PC-3 (cell line): ENCODE measurements around the gene APBA2. TPM values are rescaled to one million over a fixed set of nuclear protein-coding genes. Genes with fewer than 3 reads are reported as not detected.

Experiments used
- ATAC-seq: fragments of 200-7000 bp; cut with Tn5 transposase; 2 replicates; pipeline ENCODE4 v1.9.1; 2020; ENCODE audit warnings: mild to moderate bottlenecking, moderate library complexity
- BruUV-seq: library from RNA; stranded (reverse); fragments of 400-500 nt; replicated peaks from 2 replicates; lab custom pipeline; 2021; lab: Mats Ljungman, UMichigan
- CTCF ChIA-PET: fragments of 300-600 bp; sonication (Branson Sonifier 250); formaldehyde crosslinking; loops from one replicate; lab custom pipeline; 2022; ENCODE audit warnings: antibody characterized with exemption; lab: Charles Lee
- POLR2A ChIA-PET: fragments of 300-600 bp; sonication (Branson Sonifier 250); formaldehyde crosslinking; loops from one replicate; lab custom pipeline; 2022; ENCODE audit warnings: antibody characterized with exemption; ENCODE audit not compliant: unreplicated experiment; lab: Charles Lee
- DNase-seq: peaks from one replicate; pipeline ENCODE4 v3.0.0-alpha.2; 2015
- H2AFZ ChIP-seq: fragments of 300-600 bp; sonication (generic); 2 replicates; pipeline ENCODE4 v1.6.0; 2016; ENCODE audit warnings: antibody characterized with exemption, low read length
- H3F3A ChIP-seq: fragments of 300-600 bp; sonication (generic); one replicate; pipeline ENCODE4 v1.6.0; 2017; ENCODE audit warnings: antibody characterized with exemption, low read length, control low read depth, mild to moderate bottlenecking; ENCODE audit not compliant: unreplicated experiment
- H3K27ac ChIP-seq: fragments of 300-600 bp; sonication (generic); 2 replicates; pipeline ENCODE4 v1.5.1; 2016; ENCODE audit warnings: mild to moderate bottlenecking, low read length
- H3K27me3 ChIP-seq: fragments of 300-600 bp; sonication (generic); 2 replicates; pipeline ENCODE4 v1.6.1; 2016; ENCODE audit warnings: low read length, mixed read lengths
- H3K36me3 ChIP-seq: fragments of 300-600 bp; sonication (generic); 2 replicates; pipeline ENCODE4 v1.6.1; 2016; ENCODE audit warnings: low read depth, mixed run types, low read length, mixed read lengths
- H3K4me1 ChIP-seq: fragments of 300-600 bp; sonication (generic); 2 replicates; pipeline ENCODE4 v1.5.1; 2016; ENCODE audit warnings: low read length; ENCODE audit not compliant: insufficient read depth
- H3K4me2 ChIP-seq: fragments of 300-600 bp; sonication (generic); 2 replicates; pipeline ENCODE4 v1.6.0; 2016; ENCODE audit warnings: low read length
- H3K4me3 ChIP-seq: fragments of 300-600 bp; sonication (generic); 2 replicates; pipeline ENCODE4 v1.5.1; 2016; ENCODE audit warnings: mild to moderate bottlenecking, low read length, mixed read lengths
- H3K79me2 ChIP-seq: fragments of 300-600 bp; sonication (generic); 2 replicates; pipeline ENCODE4 v1.6.1; 2017; ENCODE audit warnings: low read length, mixed read lengths
- H3K9ac ChIP-seq: fragments of 300-600 bp; sonication (generic); 2 replicates; pipeline ENCODE4 v1.6.0; 2016; ENCODE audit warnings: mild to moderate bottlenecking, low read length
- H3K9me2 ChIP-seq: fragments of 300-600 bp; sonication (generic); replicated peaks from 2 replicates; pipeline ENCODE4 v1.6.1; 2016; ENCODE audit warnings: mixed run types, low read length, mixed read lengths
- H3K9me3 ChIP-seq: fragments of 300-600 bp; sonication (generic); 2 replicates; pipeline ENCODE4 v1.6.1; 2016; ENCODE audit warnings: low read length, mixed read lengths
- H4K20me1 ChIP-seq: fragments of 300-600 bp; sonication (generic); 2 replicates; pipeline ENCODE4 v1.6.1; 2016; ENCODE audit warnings: low read length, mixed read lengths
- EZH2 ChIP-seq: fragments of 300-600 bp; sonication (generic); IDR thresholded peaks from one replicate; pipeline ENCODE4 v1.6.1; 2017; ENCODE audit warnings: antibody characterized with exemption, mild to moderate bottlenecking, low read length; ENCODE audit not compliant: unreplicated experiment
- EZH2phosphoT487 ChIP-seq: fragments of 300-600 bp; sonication (generic); IDR thresholded peaks from 2 replicates; pipeline ENCODE4 v1.6.1; 2018; ENCODE audit warnings: mild to moderate bottlenecking, antibody characterized with exemption, low read length, borderline replicate concordance
- intact Hi-C: fragments of 100-400 bp; cut with micrococcal nuclease; formaldehyde crosslinking; loops from 2 replicates; pipeline ENCODE4 v1.9.0; 2023
- total RNA-seq: library from RNA; depleted of rRNA; stranded (reverse); fragments of >200 nt; gene quantifications from 2 replicates; pipeline ENCODE4 v1.2.3, GENCODE V29; 2014
- TF ChIP-seq, protein P1 (sequence below): fragments of 300-600 bp; sonication (generic); conservative IDR thresholded peaks from 2 replicates; pipeline ENCODE4 v1.5.1; 2017; ENCODE audit warnings: antibody characterized with exemption, low read depth, mild to moderate bottlenecking, low read length

Gene APBA2
- total RNA-seq, 1 experiment from 2014 or later: 61.7 TPM

DNA sequence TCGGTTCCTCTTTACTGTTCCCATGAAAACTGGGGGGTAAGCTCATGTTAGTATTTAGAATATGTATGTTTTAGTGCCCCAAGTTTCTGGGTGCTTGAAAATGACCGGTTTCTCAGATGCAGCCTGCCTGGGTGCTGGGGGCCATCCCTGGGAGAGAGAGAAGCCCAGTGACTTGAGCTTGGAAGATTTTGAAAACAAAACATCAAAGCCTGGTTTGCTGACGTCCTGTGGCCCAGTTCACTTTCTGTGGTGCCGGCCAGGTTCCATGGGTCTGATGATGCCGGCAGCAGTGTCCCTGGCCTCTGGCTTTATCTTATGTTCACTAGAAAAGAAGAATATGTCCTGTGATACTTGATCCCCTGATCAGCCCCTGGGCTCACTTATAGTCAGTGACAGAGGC is 17.1 kb downstream of the APBA2 start:
- intact Hi-C loops: no loop called here
- no peak overlapping the region for H3K4me3 ChIP-seq
- no TSS peak for BruUV-seq
- H2AFZ ChIP-seq: no peak overlapping the region
- H3K9me3 ChIP-seq: no peaks in the 10 kb centered on the region
- CTCF ChIA-PET: interaction anchor here (0.5 kb wide), 1 partner anchor 577 kb away, joined by 5 read pairs; no protein-coding TSS in a partner anchor
- peaks cover 72% of the 10 kb centered on the region for H3K79me2 ChIP-seq
- DNase-seq (no peak), ATAC-seq (no peak)
- H3K9me2 ChIP-seq: no peaks in the 10 kb centered on the region
- H3K4me1 ChIP-seq: no peaks in the 10 kb centered on the region
- TF ChIP-seq, protein P1, sequence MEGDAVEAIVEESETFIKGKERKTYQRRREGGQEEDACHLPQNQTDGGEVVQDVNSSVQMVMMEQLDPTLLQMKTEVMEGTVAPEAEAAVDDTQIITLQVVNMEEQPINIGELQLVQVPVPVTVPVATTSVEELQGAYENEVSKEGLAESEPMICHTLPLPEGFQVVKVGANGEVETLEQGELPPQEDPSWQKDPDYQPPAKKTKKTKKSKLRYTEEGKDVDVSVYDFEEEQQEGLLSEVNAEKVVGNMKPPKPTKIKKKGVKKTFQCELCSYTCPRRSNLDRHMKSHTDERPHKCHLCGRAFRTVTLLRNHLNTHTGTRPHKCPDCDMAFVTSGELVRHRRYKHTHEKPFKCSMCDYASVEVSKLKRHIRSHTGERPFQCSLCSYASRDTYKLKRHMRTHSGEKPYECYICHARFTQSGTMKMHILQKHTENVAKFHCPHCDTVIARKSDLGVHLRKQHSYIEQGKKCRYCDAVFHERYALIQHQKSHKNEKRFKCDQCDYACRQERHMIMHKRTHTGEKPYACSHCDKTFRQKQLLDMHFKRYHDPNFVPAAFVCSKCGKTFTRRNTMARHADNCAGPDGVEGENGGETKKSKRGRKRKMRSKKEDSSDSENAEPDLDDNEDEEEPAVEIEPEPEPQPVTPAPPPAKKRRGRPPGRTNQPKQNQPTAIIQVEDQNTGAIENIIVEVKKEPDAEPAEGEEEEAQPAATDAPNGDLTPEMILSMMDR: no peak
- TF ChIP-seq EZH2 (no peak), EZH2phosphoT487 (no peak)
- no peak overlapping the region for H3K27ac ChIP-seq
- no peaks in the 10 kb centered on the region for H3K27me3 ChIP-seq
- no peak overlapping the region for H3K4me2 ChIP-seq
- no peaks in the 10 kb centered on the region for H4K20me1 ChIP-seq
- POLR2A ChIA-PET: no interaction called here
- H3K9ac ChIP-seq: no peak overlapping the region
- no peaks in the 10 kb centered on the region for H3F3A ChIP-seq
- H3K36me3 ChIP-seq: no peaks in the 10 kb centered on the region

DNA sequence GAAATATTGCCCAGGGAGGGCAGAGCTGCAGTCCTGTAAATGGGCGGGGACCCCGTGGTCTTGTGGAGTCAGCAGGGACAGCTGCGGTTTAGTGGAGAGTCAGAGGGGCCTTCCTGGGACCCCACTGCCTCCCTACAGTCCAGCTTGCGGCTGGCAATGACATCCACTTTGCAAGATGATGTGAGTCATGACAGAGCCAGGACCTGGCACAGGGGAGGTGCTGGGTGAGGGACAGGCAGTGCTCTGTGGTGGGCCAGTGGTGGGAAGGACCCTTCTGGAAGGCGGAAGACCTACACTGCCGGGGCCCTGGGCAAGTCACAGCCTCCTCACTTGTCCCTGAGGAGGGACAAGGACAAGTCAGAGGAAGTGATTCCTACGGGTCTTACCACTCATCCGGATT is 17.8 kb downstream of the APBA2 start:
- H3K27me3 ChIP-seq: no peaks in the 10 kb centered on the region
- BruUV-seq: no TSS peak
- intact Hi-C loops: no loop called here
- H3K36me3 ChIP-seq: no peaks in the 10 kb centered on the region
- H3K9me2 ChIP-seq: no peaks in the 10 kb centered on the region
- peaks cover 65% of the 10 kb centered on the region for H3K79me2 ChIP-seq
- H3K9ac ChIP-seq: no peak overlapping the region
- POLR2A ChIA-PET: no interaction called here
- H3K4me1 ChIP-seq: no peaks in the 10 kb centered on the region
- no peaks in the 10 kb centered on the region for H4K20me1 ChIP-seq
- no peak for DNase-seq
- no peak overlapping the region for H3K4me3 ChIP-seq
- TF ChIP-seq, protein P1: no peak
- TF ChIP-seq EZH2phosphoT487 (no peak), EZH2 (no peak)
- H3K9me3 ChIP-seq: no peaks in the 10 kb centered on the region
- H2AFZ ChIP-seq: no peak overlapping the region
- no peak for ATAC-seq
- H3F3A ChIP-seq: no peaks in the 10 kb centered on the region
- no peak overlapping the region for H3K27ac ChIP-seq
- CTCF ChIA-PET: no interaction called here
- H3K4me2 ChIP-seq: no peak overlapping the region

DNA sequence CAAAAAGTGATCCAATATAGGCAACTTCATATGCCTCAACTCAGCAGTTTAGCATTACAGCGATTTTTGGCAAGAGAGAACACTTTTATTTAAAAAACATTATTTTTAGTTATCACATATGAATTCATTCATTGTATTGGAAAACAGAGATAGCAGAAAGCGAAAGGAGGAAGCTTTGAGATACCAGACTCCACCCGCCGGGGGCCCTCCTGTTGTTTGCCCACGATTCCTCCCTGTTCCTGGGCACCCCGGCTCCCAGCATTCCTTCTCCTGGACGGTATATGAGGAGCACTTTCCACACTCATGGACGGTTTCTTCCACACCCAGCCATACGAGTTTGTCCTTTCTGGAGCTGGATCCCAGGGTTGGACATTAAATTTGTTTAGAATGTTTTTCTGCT is 18.2 kb downstream of the APBA2 start:
- Histone ChIP-seq H3K79me2 (peaks cover 61% of the 10 kb centered on the region), H3K27me3 (no peaks in the 10 kb centered on the region), H3K9me2 (no peaks in the 10 kb centered on the region), H3K4me1 (no peaks in the 10 kb centered on the region), H3K4me3 (no peak overlapping the region), H3K27ac (no peak overlapping the region), H3F3A (no peaks in the 10 kb centered on the region), H3K9ac (no peak overlapping the region), H4K20me1 (no peaks in the 10 kb centered on the region), H3K9me3 (no peaks in the 10 kb centered on the region), H2AFZ (no peak overlapping the region), H3K36me3 (no peaks in the 10 kb centered on the region), H3K4me2 (no peak overlapping the region)
- DNase-seq (no peak), ATAC-seq (no peak)
- no TSS peak for BruUV-seq
- intact Hi-C loops: no loop called here
- ChIA-PET CTCF (no interaction called here), POLR2A (no interaction called here)
- TF ChIP-seq EZH2phosphoT487 (no peak), EZH2 (no peak)
- TF ChIP-seq, protein P1: no peak
